NB4 (cell line): ENCODE measurements around the gene DOCK4.

Source experiments
- DNase-seq: peaks from one replicate; pipeline ENCODE4 v3.0.0; 2010; ENCODE audit warnings: low read depth
- H3K4me3 ChIP-seq: one replicate; pipeline ENCODE4 v1.5.1; 2011; ENCODE audit warnings: mild to moderate bottlenecking, low read depth, low read length, moderate library complexity
- MYC ChIP-seq: IDR thresholded peaks from 2 replicates; pipeline ENCODE4 v1.6.1; 2011; ENCODE audit warnings: low read depth, low read length
- POLR2A ChIP-seq: IDR thresholded peaks from 2 replicates; pipeline ENCODE4 v1.6.1; 2011; ENCODE audit warnings: mild to moderate bottlenecking; ENCODE audit not compliant: insufficient read length; ENCODE audit errors: extremely low read depth
- TF ChIP-seq, protein P1 (sequence below): IDR thresholded peaks from 2 replicates; pipeline ENCODE4 v1.6.1; 2011; ENCODE audit warnings: low read depth, low read length
- TF ChIP-seq, protein P2 (sequence below): IDR thresholded peaks from one replicate; pipeline ENCODE4 v1.5.1; 2012; ENCODE audit warnings: low read depth, low read length

The DOCK4 gene

DNA sequence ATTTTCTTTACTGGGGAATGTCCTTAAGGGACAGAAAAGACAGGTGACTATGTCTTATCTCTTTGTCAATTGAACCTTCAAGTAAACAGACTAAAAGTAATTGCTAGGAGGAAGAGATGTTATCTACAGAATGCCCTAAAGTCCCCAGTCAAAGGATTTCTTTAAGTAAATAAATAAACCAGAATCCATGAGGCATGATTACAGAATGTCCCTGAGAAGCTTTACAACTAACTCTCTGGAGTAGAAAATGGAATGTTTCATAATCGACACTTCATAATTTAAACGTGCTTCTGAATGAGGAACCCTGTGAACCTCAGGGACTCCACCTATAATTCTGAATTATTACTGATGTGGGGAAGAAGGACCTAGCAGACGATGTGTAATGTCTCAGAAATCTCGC, 456.0 kb downstream of the DOCK4 start:
- DNase-seq, result no peak
- no peak for TF ChIP-seq MYC
- no peak overlapping the region for H3K4me3 ChIP-seq

- no peak for DNase-seq
- no peak overlapping the region for H3K4me3 ChIP-seq
- TF ChIP-seq MYC (no peak), POLR2A (no peak)
- TF ChIP-seq, protein P1, sequence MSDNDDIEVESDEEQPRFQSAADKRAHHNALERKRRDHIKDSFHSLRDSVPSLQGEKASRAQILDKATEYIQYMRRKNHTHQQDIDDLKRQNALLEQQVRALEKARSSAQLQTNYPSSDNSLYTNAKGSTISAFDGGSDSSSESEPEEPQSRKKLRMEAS, result no peak
- TF ChIP-seq, protein P2, sequence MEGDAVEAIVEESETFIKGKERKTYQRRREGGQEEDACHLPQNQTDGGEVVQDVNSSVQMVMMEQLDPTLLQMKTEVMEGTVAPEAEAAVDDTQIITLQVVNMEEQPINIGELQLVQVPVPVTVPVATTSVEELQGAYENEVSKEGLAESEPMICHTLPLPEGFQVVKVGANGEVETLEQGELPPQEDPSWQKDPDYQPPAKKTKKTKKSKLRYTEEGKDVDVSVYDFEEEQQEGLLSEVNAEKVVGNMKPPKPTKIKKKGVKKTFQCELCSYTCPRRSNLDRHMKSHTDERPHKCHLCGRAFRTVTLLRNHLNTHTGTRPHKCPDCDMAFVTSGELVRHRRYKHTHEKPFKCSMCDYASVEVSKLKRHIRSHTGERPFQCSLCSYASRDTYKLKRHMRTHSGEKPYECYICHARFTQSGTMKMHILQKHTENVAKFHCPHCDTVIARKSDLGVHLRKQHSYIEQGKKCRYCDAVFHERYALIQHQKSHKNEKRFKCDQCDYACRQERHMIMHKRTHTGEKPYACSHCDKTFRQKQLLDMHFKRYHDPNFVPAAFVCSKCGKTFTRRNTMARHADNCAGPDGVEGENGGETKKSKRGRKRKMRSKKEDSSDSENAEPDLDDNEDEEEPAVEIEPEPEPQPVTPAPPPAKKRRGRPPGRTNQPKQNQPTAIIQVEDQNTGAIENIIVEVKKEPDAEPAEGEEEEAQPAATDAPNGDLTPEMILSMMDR, result no peak
Measured at GRCh38 chr7:111749625-111750024, 456.6 kb downstream of the DOCK4 start.

GRCh38 chr7:111747718-111748117, 458.5 kb downstream of the DOCK4 start:
- TF ChIP-seq, protein P1, result no peak
- no peak for TF ChIP-seq MYC
- TF ChIP-seq POLR2A, result no peak
- TF ChIP-seq, protein P2, result no peak
- H3K4me3 ChIP-seq, result no peak overlapping the region
- DNase-seq, result no peak

- TF ChIP-seq POLR2A, result no peak
- no peak for TF ChIP-seq MYC
- TF ChIP-seq, protein P1, result no peak
- TF ChIP-seq, protein P2, result no peak
- no peak for DNase-seq
- no peak overlapping the region for H3K4me3 ChIP-seq
Measured at GRCh38 chr7:111746950-111747349, 459.2 kb downstream of the DOCK4 start.

- no peak for DNase-seq
- no peak overlapping the region for H3K4me3 ChIP-seq
- TF ChIP-seq, protein P2, result no peak
- TF ChIP-seq POLR2A, result no peak
- TF ChIP-seq, protein P1, result no peak
- no peak for TF ChIP-seq MYC
Measured at GRCh38 chr7:111744501-111745155, 461.6 kb downstream of the DOCK4 start.

DNA sequence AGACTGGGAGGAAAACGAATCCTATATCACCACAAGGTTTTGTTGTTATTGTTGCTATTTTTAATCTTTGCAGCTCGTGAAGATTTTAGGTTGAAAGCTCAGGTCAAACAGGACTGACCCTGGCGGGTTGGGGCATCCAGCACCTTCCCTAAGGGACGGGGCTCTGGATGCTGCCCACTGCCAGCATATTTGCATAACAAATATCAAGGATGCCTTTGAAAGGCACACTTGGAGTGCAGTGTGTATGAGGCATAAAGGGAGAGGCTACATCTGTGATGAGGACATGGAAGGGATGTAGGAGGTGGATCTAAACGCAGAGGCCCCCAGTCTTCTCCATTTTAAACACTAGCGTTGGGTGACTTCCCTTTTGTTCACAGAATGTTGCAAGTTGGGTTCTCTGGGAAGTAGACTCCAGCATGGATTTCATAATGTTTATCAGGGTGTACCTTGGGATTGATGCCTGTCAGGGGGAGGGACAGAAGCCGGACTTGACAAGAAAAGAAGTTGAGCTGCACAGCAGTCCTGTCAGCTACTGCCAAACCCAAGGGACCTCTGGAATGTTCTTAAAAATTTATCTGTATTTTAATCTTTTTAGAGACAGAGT, 462.9 kb downstream of the DOCK4 start:
- TF ChIP-seq, protein P2, result no peak
- TF ChIP-seq POLR2A (no peak), MYC (no peak)
- TF ChIP-seq, protein P1, result no peak
- no peak overlapping the region for H3K4me3 ChIP-seq
- no peak for DNase-seq
